ENCODE results near the gene AP5Z1.

AP5Z1 gene

GRCh38 chr7:4731803-4732202, 43.6 kb upstream of the AP5Z1 start:
- H3K27ac ChIP-seq: no peak overlapping the region
- DNase-seq (ENCODE audit: low read depth, low spot score): no peak
- H3K4me3 ChIP-seq: no peak overlapping the region
- H3K36me3 ChIP-seq (ENCODE audit: insufficient read depth, low read length): peaks cover 9% of the 10 kb centered on the region; the same call in 1 of the 2 replicates
- TF ChIP-seq POLR2AphosphoS5 (IDR thresholded peaks at IDR 0.05; ENCODE audit: borderline replicate concordance, low read depth, low read length) (no peak), FOXP2 (optimal IDR thresholded peaks at IDR 0.05; ENCODE audit: control extremely low read depth, extremely low read length, insufficient read depth) (no peak), EZH2 (IDR thresholded peaks at IDR 0.05) (no peak)
- no peak overlapping the region for H3K9ac ChIP-seq (ENCODE audit: insufficient read length)
- no peaks in the 10 kb centered on the region for H3K9me3 ChIP-seq (ENCODE audit: low read depth, low read length)

DNA sequence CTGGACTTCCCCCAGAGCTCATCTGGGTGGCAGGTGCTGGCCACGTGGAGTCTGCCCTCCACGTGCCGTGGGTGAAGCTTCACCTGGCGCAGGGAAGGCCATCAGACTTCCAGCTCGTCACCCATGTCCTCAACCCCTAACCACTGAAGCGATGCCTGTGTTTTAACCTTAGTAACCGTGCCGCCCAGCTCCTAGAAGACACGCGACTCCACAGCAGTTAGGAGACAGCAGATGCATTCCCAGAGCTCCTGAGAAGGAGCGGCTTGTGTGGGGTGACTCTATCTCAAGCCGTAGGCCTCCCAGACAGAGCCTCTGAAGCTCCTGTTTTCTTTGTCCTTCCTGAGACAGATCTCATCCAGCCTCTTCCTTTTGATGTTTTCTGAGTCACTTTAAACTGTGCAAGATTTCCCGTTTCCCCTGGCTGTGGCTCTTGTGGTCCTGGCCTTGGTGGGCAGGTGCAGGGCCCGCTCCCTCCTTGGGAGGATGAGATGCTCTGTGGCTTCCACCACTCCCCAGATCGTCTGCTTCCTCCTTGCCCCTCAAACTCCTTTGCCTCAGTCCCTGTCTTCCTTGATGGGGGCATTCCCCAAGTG, 41.4 kb upstream of the AP5Z1 start:
- no peak for DNase-seq (ENCODE audit: low read depth, low spot score)
- H3K9ac ChIP-seq (ENCODE audit: insufficient read length): no peak overlapping the region
- H3K36me3 ChIP-seq (ENCODE audit: insufficient read depth, low read length): peaks cover 17% of the 10 kb centered on the region; the same call in 1 of the 2 replicates
- no peak overlapping the region for H3K27ac ChIP-seq
- H3K4me3 ChIP-seq: no peak overlapping the region
- TF ChIP-seq FOXP2 (optimal IDR thresholded peaks at IDR 0.05; ENCODE audit: control extremely low read depth, extremely low read length, insufficient read depth) (no peak), POLR2AphosphoS5 (IDR thresholded peaks at IDR 0.05; ENCODE audit: borderline replicate concordance, low read depth, low read length) (no peak), EZH2 (IDR thresholded peaks at IDR 0.05) (no peak)
- no peaks in the 10 kb centered on the region for H3K9me3 ChIP-seq (ENCODE audit: low read depth, low read length)

DNA sequence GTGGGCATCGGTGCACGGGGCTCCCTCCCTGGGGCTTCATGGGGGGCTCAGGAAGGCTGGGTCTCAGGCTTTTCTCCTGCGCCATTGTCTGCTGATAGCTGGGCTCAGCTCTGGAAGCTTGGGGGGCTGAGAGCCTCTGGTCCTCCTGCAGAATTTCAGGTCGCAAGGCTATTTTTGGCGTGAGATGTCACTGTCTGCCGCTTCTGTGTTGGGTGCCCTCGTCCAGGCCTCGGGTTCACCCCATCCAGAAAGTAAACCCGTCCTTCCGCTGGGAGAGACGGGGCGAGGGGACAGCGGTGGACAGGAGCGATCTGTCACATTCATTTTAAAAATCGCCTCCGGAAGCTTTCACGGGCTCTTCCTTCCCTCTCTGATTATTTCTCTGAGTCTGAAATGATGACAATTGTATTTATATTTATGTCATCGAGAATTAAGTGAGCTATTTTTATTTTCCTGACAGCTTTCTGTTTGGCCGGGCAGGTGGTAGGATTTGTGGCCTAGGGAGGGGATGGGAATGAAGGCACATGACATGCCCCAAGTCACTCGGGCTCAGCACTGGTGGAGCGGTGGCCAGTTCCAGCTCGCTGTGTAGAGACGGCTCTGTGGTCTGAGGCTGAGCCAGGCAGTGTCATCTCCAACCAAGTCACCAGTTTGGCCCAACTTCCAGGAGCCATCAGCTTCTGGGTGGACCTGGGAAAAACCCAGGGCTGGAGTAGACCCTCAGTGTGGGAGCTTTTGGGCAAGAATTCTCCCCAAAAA, 40.7 kb upstream of the AP5Z1 start:
- Histone ChIP-seq H3K9me3 (ENCODE audit: low read depth, low read length) (no peaks in the 10 kb centered on the region), H3K27ac (no peak overlapping the region), H3K36me3 (ENCODE audit: insufficient read depth, low read length) (peaks cover 17% of the 10 kb centered on the region; the same call in 1 of the 2 replicates), H3K4me3 (no peak overlapping the region), H3K9ac (ENCODE audit: insufficient read length) (no peak overlapping the region)
- DNase-seq (ENCODE audit: low read depth, low spot score): no peak
- no peak for TF ChIP-seq POLR2AphosphoS5 (IDR thresholded peaks at IDR 0.05; ENCODE audit: borderline replicate concordance, low read depth, low read length)
- no peak for TF ChIP-seq FOXP2 (optimal IDR thresholded peaks at IDR 0.05; ENCODE audit: control extremely low read depth, extremely low read length, insufficient read depth)
- no peak for TF ChIP-seq EZH2 (IDR thresholded peaks at IDR 0.05)

DNA sequence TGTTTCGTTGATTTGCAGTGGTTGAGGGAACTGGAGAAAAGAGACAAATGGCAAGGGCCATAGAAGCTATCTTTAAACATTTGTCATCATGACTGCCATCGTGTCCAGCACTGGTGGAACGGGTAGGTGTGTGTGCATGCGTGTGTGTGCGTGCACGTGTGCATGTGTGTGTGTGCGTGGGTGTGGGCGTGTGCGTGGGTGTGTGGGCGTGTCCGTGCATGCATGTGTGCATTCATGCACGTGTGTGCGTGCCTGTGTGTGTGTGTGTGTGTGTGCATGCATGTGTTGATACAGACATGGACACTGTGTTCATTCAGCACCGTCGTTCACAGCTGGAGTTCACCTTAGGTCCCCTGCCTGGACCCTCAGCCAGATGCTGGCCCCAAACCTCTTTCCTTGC, 38.1 kb upstream of the AP5Z1 start:
- Histone ChIP-seq H3K9me3 (ENCODE audit: low read depth, low read length) (no peaks in the 10 kb centered on the region), H3K36me3 (ENCODE audit: insufficient read depth, low read length) (peaks cover 18% of the 10 kb centered on the region; the same call in 1 of the 2 replicates), H3K4me3 (no peak overlapping the region), H3K9ac (ENCODE audit: insufficient read length) (no peak overlapping the region), H3K27ac (no peak overlapping the region)
- no peak for DNase-seq (ENCODE audit: low read depth, low spot score)
- no peak for TF ChIP-seq EZH2 (IDR thresholded peaks at IDR 0.05)

- DNase-seq (ENCODE audit: low read depth, low spot score): no peak
- H3K9ac ChIP-seq (ENCODE audit: insufficient read length): peak overlapping the region; percentile 26
- TF ChIP-seq EZH2 (IDR thresholded peaks at IDR 0.05) (no peak), POLR2AphosphoS5 (IDR thresholded peaks at IDR 0.05; ENCODE audit: borderline replicate concordance, low read depth, low read length) (no peak), FOXP2 (optimal IDR thresholded peaks at IDR 0.05; ENCODE audit: control extremely low read depth, extremely low read length, insufficient read depth) (no peak)
- H3K4me3 ChIP-seq: no peak overlapping the region
- H3K9me3 ChIP-seq (ENCODE audit: low read depth, low read length): no peaks in the 10 kb centered on the region
- H3K36me3 ChIP-seq (ENCODE audit: insufficient read depth, low read length): peaks cover 25% of the 10 kb centered on the region; the same call in 1 of the 2 replicates
- peak overlapping the region; percentile 91 for H3K27ac ChIP-seq
These were observed 36.5 kb upstream of the AP5Z1 start for GRCh38 chr7:4738711-4739527.

GRCh38 chr7:4739528-4739992, 35.9 kb upstream of the AP5Z1 start:
- Histone ChIP-seq H3K27ac (peak overlapping the region; percentile 91), H3K4me3 (no peak overlapping the region), H3K9me3 (ENCODE audit: low read depth, low read length) (no peaks in the 10 kb centered on the region), H3K9ac (ENCODE audit: insufficient read length) (no peak overlapping the region), H3K36me3 (ENCODE audit: insufficient read depth, low read length) (peaks cover 25% of the 10 kb centered on the region; the same call in 1 of the 2 replicates)
- no peak for DNase-seq (ENCODE audit: low read depth, low spot score)
- TF ChIP-seq FOXP2 (optimal IDR thresholded peaks at IDR 0.05; ENCODE audit: control extremely low read depth, extremely low read length, insufficient read depth) (no peak), POLR2AphosphoS5 (IDR thresholded peaks at IDR 0.05; ENCODE audit: borderline replicate concordance, low read depth, low read length) (no peak), EZH2 (IDR thresholded peaks at IDR 0.05) (no peak)

GRCh38 chr7:4740796-4741195, 34.6 kb upstream of the AP5Z1 start:
- DNase-seq (ENCODE audit: low read depth, low spot score): no peak
- no peak overlapping the region for H3K27ac ChIP-seq
- TF ChIP-seq EZH2 (IDR thresholded peaks at IDR 0.05) (no peak), FOXP2 (optimal IDR thresholded peaks at IDR 0.05; ENCODE audit: control extremely low read depth, extremely low read length, insufficient read depth) (no peak)
- H3K36me3 ChIP-seq (ENCODE audit: insufficient read depth, low read length): peaks cover 25% of the 10 kb centered on the region; the same call in 1 of the 2 replicates
- H3K4me3 ChIP-seq: no peak overlapping the region
- no peak overlapping the region for H3K9ac ChIP-seq (ENCODE audit: insufficient read length)
- H3K9me3 ChIP-seq (ENCODE audit: low read depth, low read length): no peaks in the 10 kb centered on the region

GRCh38 chr7:4742051-4742573, 33.3 kb upstream of the AP5Z1 start:
- no peak overlapping the region for H3K9ac ChIP-seq (ENCODE audit: insufficient read length)
- H3K27ac ChIP-seq: 0 out of 2 replicates have a peak overlapping the region, but pooled peaks have one; percentile 15

More at GRCh38 chr7:4742051-4742573, 33.3 kb upstream of the AP5Z1 start:
- Histone ChIP-seq H3K9me3 (ENCODE audit: low read depth, low read length) (no peaks in the 10 kb centered on the region), H3K4me3 (no peak overlapping the region), H3K36me3 (ENCODE audit: insufficient read depth, low read length) (peaks cover 35% of the 10 kb centered on the region)
- no peak for TF ChIP-seq POLR2AphosphoS5 (IDR thresholded peaks at IDR 0.05; ENCODE audit: borderline replicate concordance, low read depth, low read length)
- TF ChIP-seq FOXP2 (optimal IDR thresholded peaks at IDR 0.05; ENCODE audit: control extremely low read depth, extremely low read length, insufficient read depth): no peak
- no peak for TF ChIP-seq EZH2 (IDR thresholded peaks at IDR 0.05)
- DNase-seq (ENCODE audit: low read depth, low spot score): no peak

Data from SK-N-MC (cell line).